ENCODE data around the gene MAS1L.

MAS1L gene

GRCh38 chr6:29517245-29517644, 29.5 kb upstream of the MAS1L start:
- in situ Hi-C loops (cut with HindIII; ENCODE audit: low pct_ligation_motif_present, low pct_unique_long_range_greater_than_20kb, low sequenced_read_pairs), result no loop called here
- DNase-seq, result no peak

GRCh38 chr6:29516108-29516507, 28.4 kb upstream of the MAS1L start:
- peak; percentile 24 for DNase-seq
- in situ Hi-C loops (cut with HindIII; ENCODE audit: low pct_ligation_motif_present, low pct_unique_long_range_greater_than_20kb, low sequenced_read_pairs), result no loop called here

- DNase-seq, result no peak
- in situ Hi-C loops (cut with HindIII; ENCODE audit: low pct_ligation_motif_present, low pct_unique_long_range_greater_than_20kb, low sequenced_read_pairs), result no loop called here
Measured at GRCh38 chr6:29510746-29511300, 23.1 kb upstream of the MAS1L start.

GRCh38 chr6:29510202-29510601, 22.4 kb upstream of the MAS1L start:
- no peak for DNase-seq
- in situ Hi-C loops (cut with HindIII; ENCODE audit: low pct_ligation_motif_present, low pct_unique_long_range_greater_than_20kb, low sequenced_read_pairs), result no loop called here

GRCh38 chr6:29509711-29510110, 22.0 kb upstream of the MAS1L start:
- in situ Hi-C loops (cut with HindIII; ENCODE audit: low pct_ligation_motif_present, low pct_unique_long_range_greater_than_20kb, low sequenced_read_pairs), result no loop called here
- DNase-seq, result no peak

- DNase-seq, result no peak
- in situ Hi-C loops (cut with HindIII; ENCODE audit: low pct_ligation_motif_present, low pct_unique_long_range_greater_than_20kb, low sequenced_read_pairs), result no loop called here
Measured at GRCh38 chr6:29509239-29509638, 21.5 kb upstream of the MAS1L start.

- in situ Hi-C loops (cut with HindIII; ENCODE audit: low pct_ligation_motif_present, low pct_unique_long_range_greater_than_20kb, low sequenced_read_pairs), result no loop called here
- DNase-seq, result no peak
Measured at GRCh38 chr6:29507319-29507718, 19.6 kb upstream of the MAS1L start.

- no peak for DNase-seq
- in situ Hi-C loops (cut with HindIII; ENCODE audit: low pct_ligation_motif_present, low pct_unique_long_range_greater_than_20kb, low sequenced_read_pairs), result no loop called here
Measured at GRCh38 chr6:29506446-29507067, 18.8 kb upstream of the MAS1L start.

- in situ Hi-C loops (cut with HindIII; ENCODE audit: low pct_ligation_motif_present, low pct_unique_long_range_greater_than_20kb, low sequenced_read_pairs), result no loop called here
- DNase-seq, result no peak
Measured at GRCh38 chr6:29505808-29506207, 18.1 kb upstream of the MAS1L start.

GRCh38 chr6:29504961-29505360, 17.2 kb upstream of the MAS1L start:
- in situ Hi-C loops (cut with HindIII; ENCODE audit: low pct_ligation_motif_present, low pct_unique_long_range_greater_than_20kb, low sequenced_read_pairs), result no loop called here
- DNase-seq, result no peak

- in situ Hi-C loops (cut with HindIII; ENCODE audit: low pct_ligation_motif_present, low pct_unique_long_range_greater_than_20kb, low sequenced_read_pairs), result no loop called here
Measured at GRCh38 chr6:29502597-29502996, 14.8 kb upstream of the MAS1L start.

GRCh38 chr6:29502181-29502580, 14.4 kb upstream of the MAS1L start:
- in situ Hi-C loops (cut with HindIII; ENCODE audit: low pct_ligation_motif_present, low pct_unique_long_range_greater_than_20kb, low sequenced_read_pairs), result no loop called here
- DNase-seq, result no peak

More at GRCh38 chr6:29502597-29502996, 14.8 kb upstream of the MAS1L start:
- DNase-seq, result no peak

- in situ Hi-C loops (cut with HindIII; ENCODE audit: low pct_ligation_motif_present, low pct_unique_long_range_greater_than_20kb, low sequenced_read_pairs), result no loop called here
- no peak for DNase-seq
Measured at GRCh38 chr6:29501106-29501505, 13.3 kb upstream of the MAS1L start.

GRCh38 chr6:29500594-29500993, 12.8 kb upstream of the MAS1L start:
- in situ Hi-C loops (cut with HindIII; ENCODE audit: low pct_ligation_motif_present, low pct_unique_long_range_greater_than_20kb, low sequenced_read_pairs), result no loop called here
- DNase-seq, result no peak

- in situ Hi-C loops (cut with HindIII; ENCODE audit: low pct_ligation_motif_present, low pct_unique_long_range_greater_than_20kb, low sequenced_read_pairs), result no loop called here
- no peak for DNase-seq
Measured at GRCh38 chr6:29499704-29500103, 11.9 kb upstream of the MAS1L start.

- DNase-seq, result no peak
- in situ Hi-C loops (cut with HindIII; ENCODE audit: low pct_ligation_motif_present, low pct_unique_long_range_greater_than_20kb, low sequenced_read_pairs), result no loop called here
Measured at GRCh38 chr6:29496961-29497360, 9.2 kb upstream of the MAS1L start.

GRCh38 chr6:29495571-29495970, 7.8 kb upstream of the MAS1L start:
- in situ Hi-C loops (cut with HindIII; ENCODE audit: low pct_ligation_motif_present, low pct_unique_long_range_greater_than_20kb, low sequenced_read_pairs), result no loop called here
- no peak for DNase-seq

GRCh38 chr6:29494131-29494530, 6.4 kb upstream of the MAS1L start:
- in situ Hi-C loops (cut with HindIII; ENCODE audit: low pct_ligation_motif_present, low pct_unique_long_range_greater_than_20kb, low sequenced_read_pairs), result no loop called here
- DNase-seq, result no peak

GRCh38 chr6:29493261-29493660, 5.5 kb upstream of the MAS1L start:
- in situ Hi-C loops (cut with HindIII; ENCODE audit: low pct_ligation_motif_present, low pct_unique_long_range_greater_than_20kb, low sequenced_read_pairs), result no loop called here
- DNase-seq, result no peak

- in situ Hi-C loops (cut with HindIII; ENCODE audit: low pct_ligation_motif_present, low pct_unique_long_range_greater_than_20kb, low sequenced_read_pairs), result no loop called here
- no peak for DNase-seq
Measured at GRCh38 chr6:29491574-29491973, 3.8 kb upstream of the MAS1L start.

GRCh38 chr6:29490552-29490951, 2.8 kb upstream of the MAS1L start:
- DNase-seq, result no peak
- in situ Hi-C loops (cut with HindIII; ENCODE audit: low pct_ligation_motif_present, low pct_unique_long_range_greater_than_20kb, low sequenced_read_pairs), result no loop called here

All from ACHN (cell line).